Subcutaneous adipose tissue (tissue), 4 donors: Measurements from ENCODE around the gene TEDDM1. TPM values are rescaled to one million over a fixed set of nuclear protein-coding genes. Genes with fewer than 3 reads are reported as not detected.

Experiments used
- total RNA-seq, 4 donors: library from RNA; depleted of rRNA; stranded (reverse); fragments of >200 nt; gene quantifications; one replicate each; pipeline ENCODE4 v1.1.0, GENCODE V29; 2016
- TF ChIP-seq, protein P1 (sequence below): fragments of 450-650 bp; IDR thresholded peaks from one replicate; pipeline ENCODE4 v1.5.1; 2016; ENCODE audit warnings: low read depth, mild to moderate bottlenecking, control low read depth, antibody characterized with exemption, moderate library complexity

The TEDDM1 gene
- total RNA-seq, 4 donors from 2014 or later, result not detected

DNA sequence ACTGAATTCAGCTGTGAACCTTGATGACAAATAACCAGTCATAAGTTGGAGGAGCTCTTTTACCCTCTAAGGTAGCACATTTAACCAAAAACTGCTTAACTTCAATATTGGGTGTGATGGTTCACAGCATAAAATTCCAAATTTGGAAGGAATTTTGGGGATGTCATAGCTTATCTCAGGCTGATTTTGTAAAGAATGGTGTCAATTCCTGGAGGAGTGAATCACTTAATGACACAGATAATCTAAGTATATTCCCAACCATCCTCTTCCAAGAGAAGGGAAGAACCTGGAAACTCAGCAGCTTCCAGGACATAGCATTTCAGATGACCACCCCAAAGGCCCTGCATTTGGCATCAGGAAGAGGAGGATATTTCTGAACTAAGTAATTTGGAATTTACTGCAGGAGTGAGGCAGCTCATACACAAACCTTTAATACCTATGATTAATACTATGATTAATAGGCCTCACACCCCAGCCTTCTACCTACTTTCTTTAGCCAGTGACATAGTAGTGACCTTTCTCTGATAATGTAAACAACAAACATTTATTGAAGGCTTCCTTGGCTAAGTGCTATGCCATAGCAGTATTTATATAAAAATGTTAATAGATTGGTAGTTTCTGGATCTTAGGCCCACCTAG lies 23.4 kb downstream of the TEDDM1 start:
- TF ChIP-seq, protein P1, sequence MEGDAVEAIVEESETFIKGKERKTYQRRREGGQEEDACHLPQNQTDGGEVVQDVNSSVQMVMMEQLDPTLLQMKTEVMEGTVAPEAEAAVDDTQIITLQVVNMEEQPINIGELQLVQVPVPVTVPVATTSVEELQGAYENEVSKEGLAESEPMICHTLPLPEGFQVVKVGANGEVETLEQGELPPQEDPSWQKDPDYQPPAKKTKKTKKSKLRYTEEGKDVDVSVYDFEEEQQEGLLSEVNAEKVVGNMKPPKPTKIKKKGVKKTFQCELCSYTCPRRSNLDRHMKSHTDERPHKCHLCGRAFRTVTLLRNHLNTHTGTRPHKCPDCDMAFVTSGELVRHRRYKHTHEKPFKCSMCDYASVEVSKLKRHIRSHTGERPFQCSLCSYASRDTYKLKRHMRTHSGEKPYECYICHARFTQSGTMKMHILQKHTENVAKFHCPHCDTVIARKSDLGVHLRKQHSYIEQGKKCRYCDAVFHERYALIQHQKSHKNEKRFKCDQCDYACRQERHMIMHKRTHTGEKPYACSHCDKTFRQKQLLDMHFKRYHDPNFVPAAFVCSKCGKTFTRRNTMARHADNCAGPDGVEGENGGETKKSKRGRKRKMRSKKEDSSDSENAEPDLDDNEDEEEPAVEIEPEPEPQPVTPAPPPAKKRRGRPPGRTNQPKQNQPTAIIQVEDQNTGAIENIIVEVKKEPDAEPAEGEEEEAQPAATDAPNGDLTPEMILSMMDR, result no peak

DNA sequence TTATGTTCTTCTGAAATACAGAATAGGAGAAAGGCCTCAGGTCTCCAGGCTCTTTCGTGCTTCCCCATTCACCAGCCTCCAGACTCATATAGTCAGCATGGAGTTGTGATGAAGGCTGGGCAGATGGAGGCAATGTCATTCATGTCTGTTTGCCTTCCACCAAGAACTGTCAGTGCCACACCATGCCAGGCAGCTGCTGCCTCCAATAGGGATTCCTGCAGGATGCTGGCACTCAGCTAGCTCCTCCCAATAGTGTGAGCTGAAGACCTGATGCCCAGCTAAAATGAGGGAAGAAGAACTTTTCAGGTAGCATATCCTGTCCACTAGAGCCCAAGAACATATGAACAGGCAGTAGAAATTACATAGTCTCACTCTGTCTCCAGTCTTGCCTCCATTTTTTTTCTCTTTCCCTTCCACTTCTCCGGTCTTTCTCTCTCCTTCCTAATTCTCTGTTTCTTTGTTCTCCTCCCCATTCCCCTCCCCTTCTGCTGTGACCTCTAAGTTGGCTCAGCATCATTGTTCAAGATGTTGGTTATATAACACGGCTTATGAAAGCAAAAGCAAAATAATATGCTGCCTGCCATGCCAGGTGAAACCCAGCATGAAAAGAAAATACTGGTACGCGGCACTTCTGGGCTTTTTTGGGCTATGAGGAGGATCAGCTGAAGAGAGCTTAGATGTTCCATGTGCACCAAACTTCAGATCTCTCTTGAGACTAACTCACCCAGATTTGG lies 26.2 kb downstream of the TEDDM1 start:
- TF ChIP-seq, protein P1, result no peak

DNA sequence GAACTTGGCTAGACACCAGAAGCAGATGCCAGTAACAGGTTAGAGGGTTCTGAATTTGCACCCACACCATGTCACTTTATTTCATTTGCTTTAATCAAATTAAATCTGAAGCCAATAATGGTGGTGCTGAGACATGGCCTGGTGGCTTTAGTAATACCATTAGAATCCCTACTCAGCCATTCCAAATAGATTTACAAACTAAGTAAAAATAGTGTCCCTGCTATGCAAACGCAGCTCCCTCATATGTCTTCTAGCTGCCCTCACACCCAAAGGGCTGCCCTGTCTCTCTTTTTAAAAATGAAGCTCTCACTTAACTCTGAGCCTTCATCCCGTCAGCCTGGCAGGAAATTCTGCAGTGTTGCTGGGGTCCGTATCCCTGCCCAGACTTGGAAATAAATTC lies 29.9 kb downstream of the TEDDM1 start:
- TF ChIP-seq, protein P1, result no peak

DNA sequence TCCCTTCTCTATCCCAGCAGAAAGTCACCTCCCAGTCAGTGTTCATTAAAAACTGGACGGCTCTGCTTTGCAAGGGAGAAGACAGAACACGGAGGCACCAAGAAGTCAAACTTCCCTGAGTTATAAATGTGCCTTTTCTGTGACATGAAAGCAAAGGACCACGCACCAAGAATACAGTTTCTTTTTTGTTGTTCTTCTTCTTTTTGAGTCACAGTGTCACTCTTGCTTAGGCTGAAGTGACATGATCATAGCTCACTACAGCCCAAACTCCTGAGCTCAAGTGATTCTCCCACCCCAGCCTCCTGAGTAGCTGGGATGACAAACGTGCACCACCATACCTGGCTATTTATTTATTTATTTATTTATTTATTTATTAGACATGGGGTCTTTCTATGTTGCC lies 31.6 kb downstream of the TEDDM1 start:
- TF ChIP-seq, protein P1, result no peak

DNA sequence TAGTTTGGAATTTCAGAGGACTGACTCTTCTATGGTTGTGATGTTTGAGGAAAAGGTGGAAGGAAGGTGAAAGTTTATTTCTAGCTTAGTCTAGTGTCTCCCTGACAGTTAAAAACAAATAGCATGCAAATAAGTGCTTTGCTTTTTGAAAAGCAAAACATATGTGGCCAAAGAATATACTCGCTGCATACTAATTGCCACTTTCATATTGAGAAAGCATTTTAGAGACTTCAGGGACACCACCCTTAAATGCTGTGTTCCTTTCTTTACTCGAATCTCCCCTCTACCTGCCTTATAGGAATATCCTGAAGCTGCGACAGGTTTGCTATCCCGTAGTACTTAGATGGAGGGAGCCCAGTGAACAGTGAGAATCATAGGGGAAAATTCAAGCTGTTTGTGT lies 32.1 kb downstream of the TEDDM1 start:
- TF ChIP-seq, protein P1, result no peak

DNA sequence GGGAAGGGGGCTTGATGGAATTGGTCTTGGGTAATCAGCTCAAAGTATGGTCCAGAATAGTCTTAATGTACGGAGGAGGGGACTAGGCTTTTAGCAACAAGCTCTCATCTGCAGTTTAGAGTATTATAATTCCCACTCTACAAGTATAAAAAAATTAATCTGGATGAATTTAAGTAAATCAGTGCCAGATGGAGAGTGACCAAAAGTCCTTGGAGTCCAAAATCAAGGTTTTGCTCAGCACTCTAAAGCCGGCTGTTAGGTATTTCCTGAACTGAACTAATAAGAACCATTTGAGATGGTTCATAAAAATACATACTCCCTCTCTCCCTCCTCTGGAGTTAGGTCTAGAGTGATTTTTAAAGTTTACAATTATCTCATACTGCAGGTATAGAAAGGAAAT lies 32.5 kb downstream of the TEDDM1 start:
- TF ChIP-seq, protein P1, result no peak

DNA sequence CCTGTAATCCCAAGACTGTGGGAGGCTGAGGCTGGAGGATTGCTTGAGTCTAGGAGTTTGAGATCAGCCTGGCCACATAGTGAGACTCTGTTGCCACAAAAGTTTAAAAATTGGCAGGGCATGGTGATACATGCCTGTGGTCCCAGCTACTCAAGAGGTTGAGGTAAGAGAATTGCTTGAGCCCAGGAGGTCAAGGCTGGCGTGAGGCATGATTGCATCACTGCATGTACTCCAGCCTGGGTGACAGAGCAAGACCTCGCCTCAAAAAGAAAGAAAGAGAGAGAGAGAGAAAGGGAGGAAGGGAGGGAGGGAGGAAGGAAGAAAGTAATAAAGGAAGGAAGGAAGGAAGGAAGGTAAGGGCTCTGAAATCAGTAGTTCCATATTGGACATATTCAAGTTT lies 33.9 kb downstream of the TEDDM1 start:
- TF ChIP-seq, protein P1, result no peak
